Bronchial epithelial cell (primary cell): ENCODE measurements around the gene KCNAB1. TPM values are rescaled to one million over a fixed set of nuclear protein-coding genes. Genes with fewer than 3 reads are reported as not detected.

Source experiments
- DNase-seq: peaks from one replicate; pipeline ENCODE4 v3.0.0-alpha.2; 2010; ENCODE audit warnings: low read depth
- FAIRE-seq: peaks from 2 replicates; lab custom pipeline; 2011; peaks lifted over from hg19 to GRCh38; lab: Jason Lieb, UNC
- H3K27me3 ChIP-seq: 2 replicates; pipeline ENCODE4 v1.5.1; 2011; ENCODE audit warnings: low read length; ENCODE audit not compliant: control insufficient read depth, insufficient read depth
- H3K36me3 ChIP-seq: 2 replicates; pipeline ENCODE4 v1.5.1; 2011; ENCODE audit warnings: low read length; ENCODE audit not compliant: control insufficient read depth, insufficient read depth
- H3K4me3 ChIP-seq: 2 replicates; pipeline ENCODE4 v1.5.1; 2011; ENCODE audit warnings: mild to moderate bottlenecking, low read depth, low read length, control low read depth
- CTCF ChIP-seq: IDR thresholded peaks from 2 replicates; pipeline ENCODE4 v1.5.1; 2011; ENCODE audit warnings: mild to moderate bottlenecking, moderate library complexity, low read length, control low read depth, inconsistent platforms; ENCODE audit not compliant: insufficient read depth, severe bottlenecking
- total RNA-seq: library from RNA; depleted of rRNA; stranded (reverse); fragments of >200 nt; gene quantifications from 2 replicates; pipeline ENCODE4 v1.2.1, GENCODE V29; 2014

KCNAB1 gene
- total RNA-seq, 1 donor from 2014 or later: 0.26 TPM

GRCh38 chr3:156144060-156144459, 23.7 kb downstream of the KCNAB1 start:
- no peak for DNase-seq
- Histone ChIP-seq H3K4me3 (no peak overlapping the region), H3K27me3 (no peaks in the 10 kb centered on the region), H3K36me3 (no peaks in the 10 kb centered on the region)
- TF ChIP-seq CTCF: no peak
- no peak for FAIRE-seq

- TF ChIP-seq CTCF: no peak
- Histone ChIP-seq H3K27me3 (no peaks in the 10 kb centered on the region), H3K4me3 (no peak overlapping the region), H3K36me3 (no peaks in the 10 kb centered on the region)
- DNase-seq (no peak), FAIRE-seq (no peak)
Observed at GRCh38 chr3:156145866-156146265, 25.5 kb downstream of the KCNAB1 start.

GRCh38 chr3:156148345-156148945, 28.1 kb downstream of the KCNAB1 start:
- no peaks in the 10 kb centered on the region for H3K27me3 ChIP-seq
- no peaks in the 10 kb centered on the region for H3K36me3 ChIP-seq
- no peak for TF ChIP-seq CTCF
- DNase-seq: no peak
- no peak overlapping the region for H3K4me3 ChIP-seq
- FAIRE-seq: no peak

- FAIRE-seq (no peak), DNase-seq (no peak)
- no peak for TF ChIP-seq CTCF
- no peak overlapping the region for H3K4me3 ChIP-seq
- no peaks in the 10 kb centered on the region for H3K36me3 ChIP-seq
- no peaks in the 10 kb centered on the region for H3K27me3 ChIP-seq
Observed at GRCh38 chr3:156148946-156149381, 28.6 kb downstream of the KCNAB1 start.

GRCh38 chr3:156149876-156150275, 29.5 kb downstream of the KCNAB1 start:
- TF ChIP-seq CTCF: no peak
- DNase-seq: no peak
- Histone ChIP-seq H3K4me3 (no peak overlapping the region), H3K27me3 (no peaks in the 10 kb centered on the region), H3K36me3 (no peaks in the 10 kb centered on the region)
- no peak for FAIRE-seq
